ENCODE measurements around the gene TMC1. TPM values are rescaled to one million over a fixed set of nuclear protein-coding genes. Genes with fewer than 3 reads are reported as not detected.
A peak's percentile ranks its signal among the peaks of the same experiment; 100 is the strongest.

TMC1 gene
- total and polyA plus RNA-seq, 10 of the 15 experiments (the other 5 are each of a cell fraction or from before 2014, with no cell fraction given), result 0.06 to 0.94 (median 0.40) TPM; not detected in 1

GRCh38 chr9:72524820-72525540 is 3.6 kb downstream of the TMC1 start (continued):
- no peak for TF ChIP-seq USF2 (IDR thresholded peaks at IDR 0.05; ENCODE audit: borderline replicate concordance, low read depth, low read length)
- no peak for TF ChIP-seq MYC (IDR thresholded peaks at IDR 0.05; ENCODE audit: insufficient read depth, insufficient read length, insufficient replicate concordance, low read length, severe bottlenecking)
- TF ChIP-seq TARDBP (IDR thresholded peaks at IDR 0.05; ENCODE audit: borderline replicate concordance), result no peak
- TF ChIP-seq NFYB (IDR thresholded peaks at IDR 0.05; ENCODE audit: insufficient read depth, low read depth, low read length), result 0 out of 2 replicates have a peak, but pooled peaks have one; percentile 55
- peak; percentile 66; the same call in 1 of the 2 replicates for TF ChIP-seq ZNF687 (IDR thresholded peaks at IDR 0.05)
- peak; percentile 90 for TF ChIP-seq IKZF1 (conservative IDR thresholded peaks at IDR 0.05)
- TF ChIP-seq HCFC1 (IDR thresholded peaks at IDR 0.05; ENCODE audit: low read length), result no peak
- peak; percentile 88 for TF ChIP-seq RELA (IDR thresholded peaks at IDR 0.05; ENCODE audit: borderline replicate concordance, partially characterized antibody)
- no peak for TF ChIP-seq SREBF2 (IDR thresholded peaks at IDR 0.05; ENCODE audit: low read length)
- TF ChIP-seq EP300 (IDR thresholded peaks at IDR 0.05; ENCODE audit: borderline replicate concordance in 1 of 2, control insufficient read depth in 1 of 2, low read depth in 2 of 2, low read length in 2 of 2), result peak in 1 of 2 experiments; percentile 33; a peak in 1 of 4 replicates
- no peak for TF ChIP-seq POLR2A (IDR thresholded peaks at IDR 0.05; ENCODE audit: low read depth, low read length)
- no peak for TF ChIP-seq RCOR1 (conservative IDR thresholded peaks at IDR 0.05; ENCODE audit: low read depth, low read length)
- TF ChIP-seq MYB (IDR thresholded peaks at IDR 0.05; ENCODE audit: borderline replicate concordance, low read depth, low read length), result no peak
- no peak for TF ChIP-seq E2F8 (IDR thresholded peaks at IDR 0.05; ENCODE audit: low read depth, partially characterized antibody)
- TF ChIP-seq MTA2 (IDR thresholded peaks at IDR 0.05; ENCODE audit: low read depth), result no peak
- peak; percentile 78 for TF ChIP-seq NFIC (IDR thresholded peaks at IDR 0.05; ENCODE audit: low read depth, low read length)
- no peak for TF ChIP-seq ZBTB33 (IDR thresholded peaks at IDR 0.05)
- TF ChIP-seq MTA3 (IDR thresholded peaks at IDR 0.05; ENCODE audit: borderline replicate concordance, low read length), result no peak
- no peak for TF ChIP-seq ZNF24 (IDR thresholded peaks at IDR 0.05)
- no peak for TF ChIP-seq CBX5 (IDR thresholded peaks at IDR 0.05; ENCODE audit: low read depth)
- TF ChIP-seq PAX5 (IDR thresholded peaks at IDR 0.05; ENCODE audit: borderline replicate concordance, low read depth, low read length), result peak; percentile 27; the same call in 1 of the 2 replicates

Measured in GM12878 (cell line).